OCI-LY3 (cell line): Measurements from ENCODE around the gene MPHOSPH8.

Experiments
- CTCF ChIP-seq: fragments of 200-600, 300-600 bp; sonication (generic); IDR thresholded peaks from 2 replicates; pipeline ENCODE4 v1.5.1; 2014; ENCODE audit warnings: antibody characterized with exemption, low read length, low read depth
- EZH2phosphoT487 ChIP-seq: fragments of 200-600 bp; shearing (Covaris generic); IDR thresholded peaks from 2 replicates; pipeline ENCODE4 v1.6.1; 2018; ENCODE audit warnings: antibody characterized with exemption, mixed run types, low read depth

GRCh38 chr13:19643652-19644051, 10.2 kb downstream of the MPHOSPH8 start:
- TF ChIP-seq CTCF (no peak), EZH2phosphoT487 (no peak)
